Right lobe of liver (tissue), 6 donors: Measurements from ENCODE around the gene NRP2. TPM values are rescaled to one million over a fixed set of nuclear protein-coding genes. Genes with fewer than 3 reads are reported as not detected.
A peak's percentile ranks its signal among the peaks of the same experiment; 100 is the strongest.

ENCODE experiments used
- ATAC-seq, 4 donors: fragments of 200-7000 bp; cut with Tn5 transposase; one replicate each; pipeline ENCODE4 v1.9.1; 2020; ENCODE audit warnings: mild to moderate bottlenecking in 4 of 4, moderate library complexity in 4 of 4
- DNase-seq, 3 donors: peaks; one replicate each; pipeline ENCODE4 v3.0.0-alpha.2; 2020
- H3K27ac ChIP-seq, 3 donors: fragments of 200-600 bp; one replicate each; pipeline ENCODE4 v1.8.0; 2022
- H3K27me3 ChIP-seq, 2 donors: fragments of 200-600 bp; one replicate each; pipeline ENCODE4 v1.8.0; 2022
- H3K36me3 ChIP-seq, 4 donors: fragments of 200-600 bp; sonication (generic) in 1 of 4; one replicate each; pipeline versions ENCODE4 v1.5.1 to v1.8.0; 2017 to 2022; ENCODE audit warnings: control low read depth in 1 of 4
- H3K4me1 ChIP-seq, 4 donors: fragments of 200-600 bp; sonication (generic) in 1 of 4; one replicate each; pipeline versions ENCODE4 v1.5.1 to v1.8.0; 2017 to 2022; ENCODE audit warnings: control low read depth in 1 of 4
- H3K4me3 ChIP-seq, 3 donors: fragments of 200-600 bp; one replicate each; pipeline ENCODE4 v1.8.0; 2022
- H3K9me3 ChIP-seq, 4 donors: fragments of 200-600 bp; sonication (generic) in 1 of 4; one replicate each; pipeline versions ENCODE4 v1.5.1 to v1.8.0; 2017 to 2022; ENCODE audit warnings: control low read depth in 1 of 4
- CTCF ChIP-seq, 4 donors: fragments of 200-600 bp in 3 of 4; fragments of 450-650 bp in 1 of 4; IDR thresholded peaks; one replicate each; pipeline versions ENCODE4 v1.5.1 to v1.8.0; 2016 to 2022; ENCODE audit warnings: antibody characterized with exemption in 4 of 4, mild to moderate bottlenecking in 2 of 4
- POLR2A ChIP-seq: fragments of 450-650 bp; IDR thresholded peaks from one replicate; pipeline ENCODE4 v1.6.1; 2017; ENCODE audit warnings: antibody characterized with exemption, mild to moderate bottlenecking
- WGBS: methylation state at CpG from one replicate; pipeline ENCODE4 v1.1.6; 2018; ENCODE audit warnings: low coverage, low lambda C conversion rate; ENCODE audit not compliant: insufficient coverage; ENCODE audit errors: missing lambda C conversion rate; 5-methylcytosine and 5-hydroxymethylcytosine counted together
- intact Hi-C, 2 donors: fragments of 100-400 bp; cut with DNase I; formaldehyde crosslinking; loops; one replicate each; pipeline versions ENCODE4 v1.11.2 to v1.14.1; 2022
- total RNA-seq, 6 experiments: library from RNA; depleted of rRNA in 2 of 6; stranded (reverse); fragments of >200 nt in 2 of 6; fragmentation: NEBNext Ultra II Directional in 3 of 6; extraction: Animal tissue kit (Norgen Biotek cat#: 25700) in 3 of 6; gene quantifications; one replicate each; pipeline versions ENCODE4 v1.1.0 to v1.2.4, GENCODE V29; 2016 to 2023
- donor health status: DM: no; HTN: yes; CAD: no.
- donor health status: DM: no; HTN: no; CAD: no.
- donor health status: DM: no; HTN: no; CAD: no.
- donor health status: DM: no; HTN: yes; CAD: no.
- donor health status: DM: no; HTN: yes; CAD: no.

Gene NRP2
- total RNA-seq, 6 experiments from 2014 or later = 5.5 to 23.7 (median 8.6) TPM

- ATAC-seq (no peak), DNase-seq (no peak)
- no peaks in the 10 kb centered on the region for H3K4me1 ChIP-seq
- TF ChIP-seq POLR2A (no peak), CTCF (IDR thresholded peaks at IDR 0.05) (no peak)
- no peaks in the 10 kb centered on the region for H3K27me3 ChIP-seq
- WGBS = 77% methylated on average over 16 of the region's 16 CpGs
- no peaks in the 10 kb centered on the region for H3K9me3 ChIP-seq
- peak overlapping the region in 1 of 3 donors; percentile 67 for H3K27ac ChIP-seq
- H3K4me3 ChIP-seq = no peak overlapping the region
- intact Hi-C loops = no loop called here
- H3K36me3 ChIP-seq = no peaks in the 10 kb centered on the region
These were observed 23.4 kb downstream of the NRP2 start for GRCh38 chr2:205705511-205706349.

DNA sequence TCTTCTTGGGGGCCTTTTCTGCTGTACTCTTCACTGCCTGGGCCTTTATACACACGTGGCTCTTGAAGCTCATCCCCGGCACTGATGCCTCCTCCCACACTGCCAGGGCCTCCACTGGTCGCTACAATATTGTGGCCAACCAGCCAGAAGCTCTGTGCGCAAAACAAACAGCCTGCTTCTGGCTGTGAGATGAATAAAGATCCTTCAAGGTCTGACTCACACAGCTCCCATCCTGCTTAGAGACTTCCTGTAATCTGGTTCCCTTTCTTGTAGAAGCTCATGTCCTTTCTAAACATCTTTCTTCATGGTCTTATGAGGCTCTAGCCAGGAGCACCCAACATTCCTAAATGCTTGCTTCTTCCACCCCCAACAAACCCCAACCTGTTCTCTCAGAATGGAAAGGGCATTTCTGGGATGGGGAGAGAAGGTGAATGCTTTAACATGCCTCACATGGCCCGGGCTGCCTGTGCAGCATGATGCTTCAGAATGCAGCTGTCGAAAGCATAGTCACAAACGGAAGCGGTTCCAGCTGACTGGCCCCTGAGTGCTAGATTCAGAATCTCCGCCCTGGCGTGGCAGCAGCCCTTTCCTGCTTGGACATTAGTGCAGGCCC lies 24.6 kb downstream of the NRP2 start:
- Histone ChIP-seq H3K4me1 (no peaks in the 10 kb centered on the region), H3K27ac (peak overlapping the region in 2 of 3 donors; percentile 30 to 67), H3K9me3 (no peaks in the 10 kb centered on the region), H3K4me3 (no peak overlapping the region), H3K36me3 (no peaks in the 10 kb centered on the region), H3K27me3 (no peaks in the 10 kb centered on the region)
- intact Hi-C loops = no loop called here
- no peak for TF ChIP-seq POLR2A
- no peak for TF ChIP-seq CTCF (IDR thresholded peaks at IDR 0.05)
- no CpG with 5 or more reads among the region's 10 CpGs for WGBS
- peak; percentile 63 to 81 (median 76) for ATAC-seq
- peak in 1 of 3 donors; percentile 46 for DNase-seq

DNA sequence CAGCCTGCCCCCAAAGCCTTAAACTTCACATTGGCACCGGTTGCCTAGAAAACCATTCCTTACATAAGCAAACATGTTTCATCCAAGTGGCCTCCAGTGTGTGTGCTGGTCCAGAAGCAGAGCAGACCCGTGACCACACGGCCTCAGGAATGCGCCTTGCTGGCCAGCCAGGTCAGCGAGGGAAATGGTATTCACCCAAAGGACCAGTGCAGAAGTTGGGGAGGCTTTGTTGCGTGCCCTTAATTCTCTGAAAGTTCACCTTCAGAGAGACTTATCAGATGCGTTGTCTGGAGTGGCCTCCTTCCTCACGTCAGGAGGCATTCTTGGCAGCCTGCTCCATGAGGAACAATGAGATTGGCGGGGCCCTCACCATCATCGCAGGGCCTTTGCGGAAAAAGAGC lies 25.9 kb downstream of the NRP2 start:
- TF ChIP-seq CTCF (IDR thresholded peaks at IDR 0.05) = no peak
- no peak for TF ChIP-seq POLR2A
- Histone ChIP-seq H3K4me3 (no peak overlapping the region), H3K27me3 (no peaks in the 10 kb centered on the region), H3K36me3 (no peaks in the 10 kb centered on the region), H3K9me3 (no peaks in the 10 kb centered on the region), H3K4me1 (no peaks in the 10 kb centered on the region), H3K27ac (peak overlapping the region in 1 of 3 donors; percentile 67)
- WGBS = 63% methylated on average over 10 of the region's 11 CpGs
- intact Hi-C loops = no loop called here
- ATAC-seq = peak; percentile 31 to 62 (median 58)
- peak in 1 of 3 donors; percentile 40 for DNase-seq

DNA sequence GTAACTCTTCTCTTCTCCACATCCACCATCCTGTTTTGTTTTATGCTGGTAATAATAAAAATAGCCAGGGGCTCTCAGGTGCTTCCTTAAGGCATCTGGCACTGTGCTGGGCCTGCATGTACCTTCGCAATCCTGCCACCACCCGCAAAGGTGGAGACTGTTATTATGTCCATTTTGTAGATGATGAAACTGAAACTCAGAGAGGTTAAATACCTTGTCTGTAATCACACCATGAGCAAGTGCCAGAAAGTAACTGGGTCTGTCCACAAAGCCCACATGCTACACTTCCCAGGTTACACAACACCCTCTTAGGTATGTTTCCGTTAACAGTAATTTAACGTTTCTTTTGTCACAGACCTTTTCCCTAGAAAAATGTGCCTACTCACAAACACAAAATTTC lies 27.0 kb downstream of the NRP2 start:
- intact Hi-C loops = no loop called here
- 72% methylated on average over 4 of the region's 4 CpGs for WGBS
- Histone ChIP-seq H3K27ac (no peak overlapping the region), H3K27me3 (no peaks in the 10 kb centered on the region), H3K4me3 (no peak overlapping the region), H3K9me3 (no peaks in the 10 kb centered on the region), H3K36me3 (no peaks in the 10 kb centered on the region), H3K4me1 (no peaks in the 10 kb centered on the region)
- DNase-seq (no peak), ATAC-seq (no peak)
- TF ChIP-seq POLR2A = no peak
- TF ChIP-seq CTCF (IDR thresholded peaks at IDR 0.05) = no peak
